ENCODE measurements around the gene PDGFRB.
A peak's percentile ranks its signal among the peaks of the same experiment; 100 is the strongest.

PDGFRB gene

DNA sequence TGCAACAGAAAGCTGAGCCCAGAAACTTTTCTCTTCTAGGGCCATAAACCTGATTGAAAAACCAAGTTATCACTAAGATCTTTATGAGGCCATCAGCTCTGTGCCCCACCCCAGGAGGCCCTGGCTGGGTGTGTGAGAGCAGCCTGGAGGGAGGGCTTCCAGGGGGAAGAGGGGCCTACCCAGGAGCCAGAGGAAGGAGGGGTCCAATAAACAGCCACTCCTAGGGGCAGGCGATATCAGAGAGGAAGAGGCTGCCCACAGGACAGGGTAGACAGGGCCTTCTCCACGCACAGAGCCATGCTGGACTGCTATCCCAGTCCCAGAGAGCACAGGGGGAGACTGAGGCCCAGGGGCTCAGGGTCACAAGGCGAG is 6.5 kb upstream of the PDGFRB start:
- no peak for DNase-seq

DNA sequence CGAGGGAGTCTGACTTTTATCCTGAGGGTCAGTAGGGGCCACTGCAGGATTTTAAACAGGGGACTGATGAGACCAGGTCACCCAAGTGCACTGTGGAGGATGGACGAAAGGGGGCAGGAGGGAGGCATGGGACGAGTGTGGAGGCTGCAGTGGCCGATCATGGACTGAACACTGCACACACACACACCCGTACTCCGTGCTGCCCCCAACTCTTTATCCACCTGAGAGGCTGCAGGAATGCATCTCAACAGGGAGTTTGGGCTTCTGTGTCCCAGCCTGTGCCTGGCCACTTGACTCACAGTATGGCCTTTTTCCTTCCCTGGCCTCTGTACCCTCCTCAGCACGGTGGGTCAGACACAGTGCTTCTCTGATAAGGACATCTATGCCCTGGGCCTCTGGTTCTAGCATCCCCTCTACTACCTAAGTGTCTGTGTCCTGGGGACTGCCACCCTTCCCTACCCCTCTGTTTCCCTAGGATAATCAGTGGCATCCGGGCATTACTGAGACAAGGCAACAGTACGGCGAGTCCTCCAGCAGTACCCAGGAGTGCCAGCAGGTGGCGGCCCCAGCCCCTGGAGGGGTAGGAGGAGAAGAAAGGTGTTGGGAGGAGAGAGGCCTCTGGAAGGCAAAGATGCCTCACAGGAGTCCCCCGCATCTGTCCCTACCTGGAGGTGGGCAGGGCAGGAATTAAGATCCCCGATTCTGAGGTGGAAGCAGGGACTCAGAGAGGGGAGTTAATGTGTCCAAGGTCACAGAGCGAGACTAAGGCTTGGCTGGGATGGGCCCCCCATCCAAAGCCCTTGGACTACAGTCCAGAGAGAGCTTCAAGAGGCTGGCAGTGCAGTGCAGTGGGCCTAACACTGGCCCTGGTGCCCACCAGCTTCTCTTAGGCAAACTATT is 5.8 kb upstream of the PDGFRB start:
- peak; percentile 65 for DNase-seq

DNA sequence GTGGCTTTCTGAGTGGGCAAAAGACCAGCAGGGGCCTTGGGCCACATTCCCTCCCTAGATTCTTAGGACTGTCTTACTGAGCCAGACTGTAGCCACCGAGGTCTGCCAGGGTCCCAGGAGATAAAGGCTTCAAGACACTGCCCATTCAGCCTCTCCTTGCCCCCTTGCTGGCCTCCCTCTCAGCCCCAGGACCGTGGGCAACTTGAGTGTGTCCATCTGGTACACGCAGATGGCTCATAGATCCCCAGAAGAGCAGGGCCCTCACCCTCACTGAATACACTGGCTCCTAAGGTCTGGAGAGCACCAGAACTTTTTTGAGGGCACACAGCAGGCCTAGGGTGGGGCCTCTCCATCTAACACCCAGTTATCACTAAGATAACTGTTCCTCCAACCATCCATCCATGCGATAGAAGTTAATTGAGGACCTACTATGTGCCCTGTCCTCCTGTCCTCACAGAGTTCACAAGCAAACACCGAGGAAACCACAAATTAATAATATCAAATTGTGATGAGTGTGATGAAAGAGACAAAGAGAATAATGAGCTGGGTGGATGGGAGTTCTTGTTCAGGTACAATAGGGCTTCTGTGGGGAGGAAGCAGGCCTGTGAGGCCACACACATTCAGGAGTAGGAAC is 4.9 kb upstream of the PDGFRB start:
- DNase-seq = no peak

DNA sequence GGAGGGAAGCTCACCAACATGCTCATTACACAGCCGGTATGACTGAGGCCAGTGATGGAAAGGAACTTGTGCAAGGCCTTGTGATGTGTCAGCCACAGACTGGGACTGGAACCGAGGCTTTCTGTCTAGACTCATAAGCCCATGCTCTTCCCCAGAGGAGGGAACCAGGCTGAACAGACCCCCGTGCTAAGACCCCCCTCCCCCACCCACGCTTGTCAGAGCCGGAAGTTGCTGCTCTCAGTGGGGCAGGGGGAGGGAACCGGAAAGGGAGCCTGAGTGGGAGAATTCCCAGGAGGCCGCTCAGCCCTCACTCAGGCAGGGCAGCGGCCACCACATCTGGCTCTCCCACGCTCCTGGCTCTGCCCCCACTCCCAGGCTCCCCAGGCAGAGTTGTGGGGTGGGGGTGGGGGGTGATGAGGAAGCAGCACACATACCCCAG is 4.1 kb upstream of the PDGFRB start:
- DNase-seq = no peak

DNA sequence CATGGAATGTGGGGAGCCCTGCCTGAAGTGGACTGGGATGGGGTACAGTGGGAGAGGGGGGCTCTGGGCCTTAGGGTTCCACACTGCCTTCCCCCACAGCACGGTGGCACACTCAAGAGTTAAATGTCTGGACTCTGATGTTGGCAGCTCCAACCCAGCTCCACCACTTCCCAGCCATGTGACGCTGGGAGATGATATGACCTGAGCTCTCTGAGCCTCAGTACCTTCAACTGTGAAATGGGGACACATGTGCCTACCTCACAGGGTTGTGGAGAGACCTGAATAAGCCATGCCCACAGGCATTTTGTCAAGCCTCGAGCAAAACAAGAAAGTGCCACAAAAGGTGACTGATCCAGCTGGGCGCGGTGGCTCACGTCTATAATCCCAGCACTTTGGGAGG is 3.4 kb upstream of the PDGFRB start:
- no peak for DNase-seq

DNA sequence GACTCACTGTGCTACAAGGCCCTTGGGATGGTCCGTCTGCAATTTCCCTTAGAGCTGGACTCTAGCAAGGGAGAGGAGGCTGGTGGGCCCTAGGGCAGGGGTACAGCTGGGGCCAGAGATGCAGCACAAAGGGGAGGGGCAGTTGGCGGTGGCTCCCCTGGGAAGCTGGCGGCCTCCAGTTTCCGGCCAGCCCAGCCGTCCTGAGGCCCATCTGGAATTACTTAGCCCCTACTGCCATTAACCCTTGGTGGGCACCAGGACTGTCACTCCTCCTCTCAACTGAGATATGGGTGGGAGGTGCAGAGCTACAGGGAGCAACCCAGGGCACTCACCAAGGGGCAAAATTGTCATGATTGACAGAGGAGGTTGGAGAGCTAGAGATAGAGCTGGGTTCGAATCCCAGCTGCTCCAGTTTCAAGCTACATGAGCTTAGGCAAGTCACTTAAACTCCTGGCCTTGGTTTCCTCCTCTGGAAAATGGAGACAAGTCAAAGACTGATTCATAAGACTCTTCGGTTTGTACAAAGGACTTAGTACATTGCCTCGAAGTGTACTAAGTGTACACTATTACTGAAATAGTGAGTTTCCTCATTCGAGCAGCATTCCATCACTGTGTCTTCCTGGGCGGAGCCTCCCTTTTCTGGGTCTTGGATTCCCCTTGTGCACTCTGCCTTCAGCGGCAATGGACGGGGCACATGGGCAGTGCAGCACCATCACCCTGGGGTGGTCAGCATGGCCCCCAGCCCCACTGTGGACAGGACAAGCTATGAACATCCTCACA is 2.7 kb upstream of the PDGFRB start:
- DNase-seq = no peak

DNA sequence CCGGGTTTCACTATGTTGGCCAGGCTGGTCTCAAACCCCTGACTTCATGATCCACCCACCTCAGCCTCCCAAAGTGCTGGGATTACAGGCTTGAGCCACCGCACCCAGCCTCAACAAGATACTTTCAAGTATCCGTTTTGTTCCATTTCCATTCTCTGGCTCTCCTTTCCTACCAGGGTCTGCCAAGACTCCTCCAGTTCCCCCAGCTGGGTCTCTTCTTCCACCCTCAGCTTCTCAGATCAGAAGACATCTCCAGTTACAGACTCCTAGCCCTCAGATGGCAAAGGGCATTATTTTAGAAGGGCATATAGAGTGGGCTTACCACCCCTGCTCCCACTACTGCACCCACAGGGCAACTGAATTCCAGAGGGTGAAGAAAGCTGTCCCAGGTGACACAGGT is 1.5 kb upstream of the PDGFRB start:
- DNase-seq = no peak

DNA sequence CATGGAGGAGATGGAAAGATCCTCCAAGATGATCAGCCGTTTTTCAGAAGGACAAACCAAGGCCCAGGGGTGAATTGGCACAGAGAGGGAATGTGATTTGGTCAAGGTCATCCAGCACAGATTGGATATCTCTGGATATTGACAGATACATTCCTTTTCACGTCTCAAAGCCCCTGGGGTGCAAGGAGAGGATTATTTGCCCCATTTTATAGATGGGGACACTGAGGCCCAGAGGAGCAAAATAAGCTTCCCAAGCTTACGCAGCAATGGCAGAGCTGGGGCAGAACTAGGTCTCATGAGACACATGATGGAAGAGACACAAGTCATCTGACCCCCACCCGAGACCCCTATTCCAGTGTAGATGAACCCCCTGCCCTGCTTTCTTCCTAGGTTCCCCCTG is 895 bp upstream of the PDGFRB start:
- no peak for DNase-seq

DNA sequence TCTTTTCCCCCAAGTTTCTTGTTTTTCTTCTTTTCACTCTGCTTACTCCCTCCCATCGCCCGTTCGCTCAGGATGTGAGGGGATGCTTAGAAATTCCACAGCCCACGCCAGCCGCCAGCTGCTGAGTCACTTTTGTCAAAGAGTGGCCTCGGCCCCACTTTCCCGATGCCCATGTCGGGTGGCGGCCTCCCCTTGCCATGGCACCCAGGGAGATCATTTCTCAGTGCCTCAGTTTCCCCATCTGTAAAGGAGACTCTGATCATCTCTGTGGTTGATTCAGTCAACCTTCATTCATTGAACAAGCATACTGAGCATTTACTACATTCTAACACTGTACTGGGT is 353 bp upstream of the PDGFRB start:
- DNase-seq = no peak

DNA sequence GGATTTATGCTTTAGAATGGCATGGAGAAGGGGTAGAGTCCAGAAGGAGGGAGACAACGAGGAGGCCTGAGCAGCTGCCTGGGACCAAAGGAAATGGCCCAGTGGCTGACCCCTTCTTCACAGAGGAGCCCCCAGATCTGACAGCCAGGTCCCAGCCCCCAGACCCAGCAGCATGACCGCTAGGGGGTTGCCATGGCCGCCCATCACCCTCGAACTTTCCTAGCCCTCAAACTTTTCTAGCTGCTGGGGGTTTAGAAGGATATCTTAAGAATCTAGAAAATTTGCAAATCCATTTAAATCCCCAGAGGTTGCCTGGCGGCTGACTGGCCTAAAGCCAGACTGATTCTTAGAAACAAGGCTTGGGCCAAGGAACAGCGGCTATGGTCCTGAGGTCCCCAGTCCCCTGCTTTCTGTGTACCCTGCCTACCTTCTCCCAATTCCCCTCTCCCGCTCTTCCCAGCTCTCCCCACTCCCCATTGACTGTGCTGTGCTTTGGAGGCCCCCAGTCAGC is 972 bp downstream of the PDGFRB start:
- no peak for DNase-seq

DNA sequence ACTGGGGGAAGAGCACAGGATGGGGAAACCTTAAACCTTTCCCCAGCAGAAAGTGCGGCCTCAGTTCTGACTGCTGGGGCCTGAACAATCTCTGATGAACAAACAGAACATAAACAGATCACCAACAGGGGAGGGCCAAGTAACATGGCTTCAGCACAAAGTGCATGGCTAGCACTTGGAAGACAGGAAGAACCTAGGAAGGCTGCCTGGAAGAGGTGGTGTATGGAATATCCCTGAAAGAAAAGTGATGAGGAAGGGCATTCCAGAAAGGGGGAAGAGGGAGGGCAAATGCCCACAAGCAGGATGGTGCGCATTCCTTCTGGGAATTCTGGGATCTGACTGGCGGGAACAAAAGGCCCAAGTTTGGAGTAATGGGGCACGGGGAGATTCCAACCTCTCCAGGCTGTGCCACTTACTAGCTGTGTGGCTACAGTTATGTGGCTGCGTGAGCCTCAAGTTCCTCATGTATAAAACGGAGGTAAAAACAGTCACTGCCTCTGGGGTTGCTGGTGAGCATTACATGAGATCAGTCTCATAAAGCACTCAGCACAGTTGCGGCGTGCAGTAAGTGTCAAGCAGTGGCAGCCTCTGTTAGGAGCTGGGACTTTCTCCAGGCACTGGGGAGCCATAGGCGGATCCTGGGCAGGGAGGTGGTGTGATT is 1.6 kb downstream of the PDGFRB start:
- DNase-seq = no peak

DNA sequence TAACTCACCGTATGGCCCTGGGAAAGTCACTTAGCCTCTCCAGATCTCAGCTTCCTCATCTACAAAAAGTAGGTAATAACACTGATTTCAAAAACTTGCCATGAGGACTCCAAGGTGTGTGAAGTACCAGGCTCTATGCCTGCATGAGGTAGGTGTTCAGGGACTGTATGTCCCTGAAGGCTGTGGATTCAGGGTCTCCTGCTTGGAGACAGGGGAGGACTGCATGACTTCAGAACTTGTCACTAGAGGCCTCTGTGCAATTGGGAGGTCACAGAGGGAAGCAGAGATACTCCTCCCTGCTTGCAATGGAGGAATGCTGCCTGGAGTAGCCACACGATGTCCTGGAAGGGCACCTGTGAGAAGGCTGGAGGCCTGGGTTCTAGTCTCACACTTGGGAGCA is 2.2 kb downstream of the PDGFRB start:
- DNase-seq = no peak

DNA sequence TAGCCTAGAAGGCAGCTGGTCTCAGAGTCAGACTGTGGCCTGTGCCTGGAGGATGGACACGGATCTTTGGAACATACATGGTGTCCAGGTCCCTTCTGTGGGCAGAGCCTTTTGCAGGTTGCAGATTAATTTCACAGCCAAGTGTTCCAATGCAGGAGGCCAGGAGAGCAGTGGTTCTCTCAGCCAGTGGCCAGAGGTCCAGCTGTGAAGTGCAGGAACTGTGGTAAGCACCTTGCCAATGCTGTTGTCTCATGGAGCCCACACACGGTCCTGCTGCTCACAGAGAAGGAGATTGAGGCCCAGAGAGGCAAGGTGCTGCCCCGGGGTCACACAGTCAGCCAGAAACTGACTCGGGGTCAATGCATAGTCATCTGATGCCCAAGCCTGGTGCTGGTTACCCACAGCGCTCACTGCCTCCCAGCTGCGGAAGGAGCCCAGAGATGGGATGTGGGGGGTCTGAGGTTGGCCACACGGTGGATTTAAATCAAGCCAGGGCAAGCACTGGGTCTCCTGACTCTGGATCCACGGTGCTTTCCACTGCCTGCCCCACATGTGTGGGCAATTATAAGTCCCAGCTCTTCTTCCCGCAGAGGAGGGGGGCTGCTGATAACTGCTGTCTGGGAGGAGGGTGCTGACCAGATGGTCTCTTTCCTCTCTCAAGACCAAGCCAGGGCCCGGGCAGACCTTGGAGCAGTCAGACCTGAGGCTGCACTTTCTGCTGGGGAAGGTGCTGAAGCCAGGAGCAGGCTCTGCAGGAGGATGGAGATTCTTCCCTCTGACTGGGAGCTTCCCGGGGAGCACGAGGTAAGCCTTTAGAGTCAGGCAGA is 2.8 kb downstream of the PDGFRB start:
- no peak for DNase-seq

DNA sequence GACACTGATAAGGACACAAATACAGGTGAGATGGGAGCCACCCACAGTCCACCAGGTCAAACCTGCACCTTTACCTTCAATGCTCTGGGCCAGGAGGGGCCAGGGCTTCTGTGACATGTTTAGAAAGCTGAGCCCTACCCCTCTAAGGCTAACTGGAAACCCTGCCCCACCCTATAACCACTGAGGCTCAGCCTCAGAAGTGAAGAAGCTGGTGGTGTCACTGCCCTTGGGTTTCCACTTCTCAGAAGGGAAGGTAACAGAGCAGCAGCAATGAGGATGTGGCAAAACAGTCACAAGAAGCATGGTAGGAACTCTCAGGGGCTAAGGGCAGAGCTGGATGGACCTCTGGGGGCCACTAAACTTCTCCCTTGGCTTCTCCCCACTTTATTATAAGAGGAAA is 6.0 kb downstream of the PDGFRB start:
- DNase-seq = no peak

DNA sequence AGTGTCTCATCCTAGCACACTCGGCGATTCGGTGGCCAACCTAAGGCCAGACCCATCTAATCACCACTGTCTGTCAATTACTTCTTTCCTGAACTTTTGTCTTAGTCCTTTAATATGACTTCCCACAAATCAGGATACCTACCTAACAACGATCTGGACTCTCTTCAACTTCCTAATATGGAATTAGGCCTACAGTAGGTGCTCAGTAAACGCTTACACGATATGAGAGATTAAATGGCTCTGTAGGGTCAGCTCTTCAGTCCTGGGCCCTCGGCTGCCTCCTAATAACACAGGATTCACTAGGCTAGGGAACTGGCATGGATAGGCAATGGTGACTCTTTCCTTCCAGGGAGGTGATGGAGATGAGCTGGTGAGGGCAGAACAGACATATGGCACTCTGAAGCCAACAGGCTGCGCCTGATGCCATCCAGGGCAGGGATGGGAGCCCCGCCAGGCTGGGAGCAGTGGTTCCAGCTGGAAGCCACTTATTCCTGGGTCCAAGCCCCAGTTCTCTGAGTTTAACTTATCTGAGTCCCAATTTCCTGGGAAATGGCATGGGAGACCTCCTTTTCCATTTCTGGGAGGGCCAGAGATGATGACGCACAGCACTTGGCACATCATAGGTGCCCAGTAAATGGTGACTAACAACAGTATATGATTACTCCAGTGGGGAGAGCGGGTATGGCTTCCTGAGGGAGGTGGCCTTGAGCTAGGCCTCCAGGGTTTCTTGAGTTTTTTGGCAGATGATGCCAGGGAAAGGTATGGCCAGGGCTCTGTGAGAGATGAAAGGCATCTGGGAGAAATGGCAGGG is 7.3 kb downstream of the PDGFRB start:
- DNase-seq = no peak

DNA sequence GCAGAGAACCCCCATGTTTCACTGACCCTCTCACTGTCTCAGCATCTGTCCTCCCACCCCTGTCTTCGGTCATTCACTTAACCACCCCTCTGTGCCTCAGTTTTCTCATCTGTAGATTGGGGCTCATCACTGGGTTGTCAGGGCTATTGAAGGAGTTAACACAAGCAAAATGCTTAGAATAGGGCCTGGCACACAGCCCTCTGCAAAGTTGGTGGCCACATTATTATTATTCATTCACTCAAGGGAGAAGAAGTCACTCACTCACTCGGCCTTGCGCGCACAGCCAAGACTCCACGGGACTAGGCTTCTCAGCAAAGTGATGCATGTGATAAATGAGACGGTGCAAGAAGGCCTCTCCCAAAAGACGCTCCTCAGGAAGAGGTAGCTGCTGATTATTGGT is 8.0 kb downstream of the PDGFRB start:
- DNase-seq = no peak

DNA sequence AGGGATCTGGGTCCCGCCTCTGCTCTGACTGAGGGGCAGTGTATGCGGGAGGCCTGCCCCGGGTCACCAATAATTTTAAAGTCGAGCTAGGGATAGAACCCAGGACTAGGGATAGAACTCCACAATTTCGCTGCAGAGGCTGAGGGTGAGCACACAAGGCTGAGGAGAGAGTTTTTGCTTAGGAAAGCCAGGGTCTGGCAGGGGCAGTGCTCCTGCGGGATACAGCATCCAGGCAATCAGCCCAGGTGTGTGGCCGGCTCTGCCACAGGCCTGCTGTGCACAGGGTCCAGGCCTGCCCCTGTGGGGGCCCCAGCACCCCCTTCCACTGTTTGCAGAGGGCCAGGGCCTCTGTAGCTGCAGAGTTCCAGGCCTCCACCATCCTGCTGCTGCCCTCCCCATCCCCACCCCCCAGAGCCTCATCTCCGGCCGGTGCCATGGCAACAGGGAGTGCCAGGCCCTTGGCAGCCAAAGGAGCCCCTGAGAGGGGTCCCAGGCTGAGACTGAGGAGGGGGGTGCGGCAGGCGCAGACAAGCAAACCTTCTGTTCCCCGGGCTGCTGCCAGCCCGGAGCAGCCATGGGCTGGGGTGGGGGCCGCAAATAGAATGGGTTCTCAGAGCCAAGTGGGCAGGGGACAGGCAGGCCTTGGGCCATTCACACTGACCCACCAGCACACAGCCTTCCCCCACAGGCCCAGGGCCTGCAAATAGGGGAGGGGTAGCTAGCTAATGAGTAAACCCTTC is 8.6 kb downstream of the PDGFRB start:
- DNase-seq = no peak

DNA sequence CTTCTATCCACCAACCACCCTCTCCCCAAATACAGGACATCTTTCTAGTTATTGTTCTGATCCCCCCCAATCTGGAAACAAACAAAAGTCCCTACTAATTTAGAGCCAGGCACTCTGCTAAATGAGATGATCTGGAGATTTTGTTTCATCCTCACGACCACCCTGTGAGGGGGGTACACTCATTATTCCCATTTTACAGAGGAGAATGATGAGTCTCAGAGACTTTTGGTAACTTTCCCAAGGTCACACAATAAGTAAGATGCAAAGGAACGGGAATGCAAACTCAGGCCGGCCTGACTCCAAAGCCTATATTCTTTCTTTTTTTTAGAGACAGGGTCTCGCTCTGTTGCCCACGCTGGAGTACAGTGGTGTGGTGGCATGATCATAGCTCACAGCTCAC is 9.4 kb downstream of the PDGFRB start:
- DNase-seq = no peak

DNA sequence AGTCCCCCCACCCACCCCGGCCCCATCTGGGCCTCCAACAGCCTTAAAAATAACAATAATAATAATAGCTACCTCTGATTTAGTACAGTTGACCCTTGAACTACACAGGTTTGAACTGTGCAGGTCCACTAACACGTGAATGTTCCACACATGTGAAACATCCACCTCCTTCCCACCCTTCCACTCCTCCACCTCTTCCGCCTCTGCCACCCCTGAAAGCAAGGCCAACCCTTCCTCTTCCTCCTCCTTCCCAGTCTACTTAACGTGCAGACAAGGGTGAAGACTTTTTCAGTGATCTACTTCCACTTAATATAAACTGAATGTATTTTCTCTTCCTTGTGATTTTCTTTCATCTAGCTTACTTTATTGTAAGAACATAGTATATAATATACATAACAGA is 10.8 kb downstream of the PDGFRB start:
- no peak for DNase-seq

DNA sequence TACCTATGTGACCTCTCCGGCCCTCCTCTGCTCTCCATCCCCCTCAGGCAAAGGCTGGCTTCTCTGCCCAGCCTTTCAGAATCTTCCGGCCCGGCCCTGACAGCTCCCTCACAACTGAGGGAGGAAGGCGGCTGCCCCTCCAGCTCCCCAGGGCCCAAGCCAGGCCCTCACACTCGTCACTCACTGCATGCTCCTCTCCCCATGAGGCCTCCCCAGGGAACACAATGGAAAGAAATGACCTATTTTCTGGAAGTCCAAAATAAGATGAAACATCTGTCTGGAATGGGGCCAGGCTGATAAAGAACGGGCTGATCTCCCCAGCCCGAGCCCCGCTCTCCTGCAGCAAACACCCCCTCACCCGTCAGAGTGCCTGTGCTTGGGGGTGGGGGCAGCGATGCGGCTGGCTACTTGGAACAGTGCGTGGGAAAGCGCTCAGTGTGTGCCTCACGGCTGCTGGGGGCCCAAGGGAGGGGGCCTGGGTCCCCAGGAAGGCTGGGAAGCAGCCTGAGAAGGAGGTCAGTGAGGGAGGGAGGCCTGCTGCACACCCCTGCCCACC is 11.3 kb downstream of the PDGFRB start:
- no peak for DNase-seq
